NCI-H1930 (cell line): ENCODE results near the gene SMIM13.

Experiments
- DNase-seq, 2 experiments: peaks; one replicate each; lab custom pipeline; 2025; lab: John Stamatoyannopoulos, UW

The SMIM13 gene

DNA sequence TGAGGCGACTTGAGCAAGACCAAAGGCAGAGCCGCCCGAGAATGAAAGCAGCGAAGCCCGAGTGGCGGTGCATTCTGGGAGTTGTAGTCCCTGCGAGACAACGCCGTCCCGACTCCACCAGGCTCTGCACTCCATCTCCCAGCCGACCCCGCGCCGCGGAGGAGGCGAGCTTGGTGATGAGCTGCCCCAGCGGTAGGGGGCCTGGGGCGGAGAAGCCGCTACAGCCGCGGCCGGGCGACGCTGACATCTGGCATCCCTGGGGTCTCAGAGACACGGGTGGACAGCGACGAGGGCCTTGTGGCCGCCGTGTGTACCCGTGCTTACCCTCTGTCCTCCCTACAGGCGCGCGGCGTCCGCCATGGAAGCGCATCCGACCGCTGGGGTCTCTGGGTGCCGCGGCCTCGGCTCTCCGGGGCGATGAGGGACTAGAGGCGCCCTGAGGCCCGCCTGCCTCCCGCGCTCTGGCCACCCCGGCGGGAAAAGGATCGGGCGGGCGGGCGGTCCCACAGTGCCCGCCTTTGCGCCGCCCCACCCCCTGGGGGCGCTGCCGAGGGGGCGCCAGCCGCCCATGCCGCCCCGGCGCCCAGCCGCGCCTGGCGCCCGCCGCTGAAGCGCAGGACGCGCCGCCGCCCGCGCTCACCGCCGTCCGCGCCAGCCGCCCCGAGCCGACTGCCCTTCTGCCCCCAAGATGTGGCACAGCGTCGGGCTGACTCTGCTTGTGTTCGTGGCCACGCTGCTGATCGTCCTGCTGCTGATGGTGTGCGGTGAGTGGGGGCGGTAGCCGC is at the start of gene SMIM13:
Gene SMIM13 (plus strand): TSS at position 209 of the 785 bp plus-strand sequence. CDS start 480 bp downstream, at position 689.
- DNase-seq = peak; percentile 94 to 97

DNA sequence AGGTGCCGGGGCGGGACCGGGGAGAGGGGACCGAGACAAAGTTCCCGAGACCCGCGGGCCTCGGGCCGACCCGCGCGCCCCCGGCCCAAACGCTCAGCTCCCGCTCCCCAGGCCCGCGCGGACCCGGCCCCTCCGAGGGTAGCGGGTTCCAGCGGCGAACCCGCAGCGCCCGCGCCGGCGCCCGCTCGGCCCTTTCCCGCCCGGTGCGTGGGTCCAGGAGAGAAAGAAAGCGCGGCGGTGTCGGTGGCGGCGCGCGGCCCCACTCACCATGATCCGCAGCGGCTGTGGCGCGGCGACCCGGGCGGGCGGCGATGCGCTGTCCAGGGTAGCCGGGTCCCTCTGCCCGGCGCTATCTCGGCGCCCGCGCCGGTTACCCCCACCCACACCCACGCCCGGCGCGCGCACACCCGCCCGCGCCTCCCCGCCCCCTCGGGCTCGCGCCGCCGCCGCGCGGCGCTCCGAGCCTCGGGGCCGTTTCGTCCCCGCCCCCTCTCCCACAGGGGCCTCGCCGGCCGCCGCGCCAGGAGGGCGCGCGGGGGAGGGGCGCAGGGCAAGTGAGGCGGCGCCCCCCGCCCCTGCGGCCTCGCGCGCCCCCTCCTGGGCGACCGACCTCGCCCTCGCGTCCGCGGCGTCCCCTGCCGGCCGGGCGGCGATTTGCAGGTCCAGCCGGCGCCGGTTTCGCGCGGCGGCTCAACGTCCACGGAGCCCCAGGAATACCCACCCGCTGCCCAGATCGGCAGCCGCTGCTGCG is 49.5 kb upstream of the SMIM13 start, which contains the start of gene ELOVL2:
Gene ELOVL2 (minus strand): TSS at position 345 of the 751 bp plus-strand sequence. CDS start 75 bp downstream, at position 270.
- DNase-seq = peak; percentile 49 to 77

- no peak for DNase-seq
Measured at GRCh38 chr6:11044712-11045167, 48.9 kb upstream of the SMIM13 start.

- no peak for DNase-seq
Measured at GRCh38 chr6:11050731-11051130, 42.9 kb upstream of the SMIM13 start.

GRCh38 chr6:11053307-11053706 is 40.3 kb upstream of the SMIM13 start:
- DNase-seq = no peak

- no peak for DNase-seq
Measured at GRCh38 chr6:11054722-11055121, 38.9 kb upstream of the SMIM13 start.

DNA sequence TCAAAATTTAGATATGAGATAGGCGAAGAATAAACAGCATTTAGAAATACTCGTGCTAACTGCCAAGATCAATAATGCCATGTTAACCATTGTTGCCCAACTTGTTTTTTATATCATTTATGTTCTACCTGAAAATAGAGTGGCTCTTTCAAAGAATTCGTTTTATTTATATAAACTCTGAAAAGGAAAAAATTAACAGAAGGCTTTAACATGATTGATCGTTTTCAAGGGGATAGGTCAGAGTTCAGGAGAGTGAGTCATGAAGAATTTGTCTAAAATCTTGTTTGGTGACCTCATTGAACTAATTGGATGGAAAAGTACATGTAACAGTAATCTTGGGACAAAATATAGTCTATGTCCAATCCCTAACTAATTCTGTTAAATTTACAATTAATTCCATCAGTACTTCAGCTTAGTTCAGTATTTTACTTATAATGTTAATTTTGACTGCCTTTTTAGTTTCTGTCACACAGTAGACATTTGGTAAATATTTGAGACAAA is 38.5 kb upstream of the SMIM13 start:
- no peak for DNase-seq

- no peak for DNase-seq
Measured at GRCh38 chr6:11056871-11057270, 36.8 kb upstream of the SMIM13 start.

GRCh38 chr6:11058406-11058805 is 35.2 kb upstream of the SMIM13 start:
- DNase-seq = no peak

- DNase-seq = no peak
Measured at GRCh38 chr6:11062083-11062482, 31.6 kb upstream of the SMIM13 start.

- no peak for DNase-seq
Measured at GRCh38 chr6:11062715-11063114, 30.9 kb upstream of the SMIM13 start.

- DNase-seq = no peak
Measured at GRCh38 chr6:11064836-11065235, 28.8 kb upstream of the SMIM13 start.

DNA sequence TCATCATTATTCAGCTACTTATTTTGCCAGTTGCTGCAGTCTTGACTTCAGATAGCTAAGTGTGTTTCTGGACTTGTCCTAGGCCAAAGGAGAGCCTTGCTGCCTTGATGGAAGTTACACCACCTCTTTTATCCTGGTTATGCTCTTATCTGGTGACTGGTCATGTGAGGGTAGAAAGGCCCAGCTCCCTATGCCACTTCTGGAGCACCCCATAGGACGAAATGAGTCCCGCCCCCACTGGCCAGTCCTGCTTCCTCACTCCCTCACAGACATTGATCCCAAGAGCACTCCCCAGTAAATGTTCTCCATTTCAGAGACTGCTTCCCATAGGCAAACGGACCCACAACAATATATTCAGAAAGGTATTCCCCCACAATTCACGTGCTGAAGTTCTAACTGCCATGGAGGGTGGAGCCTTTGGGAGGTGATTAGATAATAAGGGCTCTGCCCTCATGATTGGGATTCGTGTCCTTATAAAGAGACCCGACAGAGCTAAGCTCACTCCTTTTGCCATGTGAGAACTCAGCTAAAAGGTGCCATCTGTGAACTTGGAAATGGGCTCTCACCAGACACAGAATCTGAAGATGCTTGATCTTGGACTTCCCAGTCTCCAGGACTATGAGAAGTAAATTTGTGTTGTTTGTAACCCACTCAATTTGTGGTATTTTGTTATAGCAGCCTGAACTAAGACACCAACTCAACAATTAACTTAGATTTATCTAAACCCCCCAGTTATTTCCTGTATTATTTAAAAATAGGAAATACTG is 28.0 kb upstream of the SMIM13 start:
- no peak for DNase-seq

- DNase-seq = no peak
Measured at GRCh38 chr6:11066505-11067347, 26.9 kb upstream of the SMIM13 start.

DNA sequence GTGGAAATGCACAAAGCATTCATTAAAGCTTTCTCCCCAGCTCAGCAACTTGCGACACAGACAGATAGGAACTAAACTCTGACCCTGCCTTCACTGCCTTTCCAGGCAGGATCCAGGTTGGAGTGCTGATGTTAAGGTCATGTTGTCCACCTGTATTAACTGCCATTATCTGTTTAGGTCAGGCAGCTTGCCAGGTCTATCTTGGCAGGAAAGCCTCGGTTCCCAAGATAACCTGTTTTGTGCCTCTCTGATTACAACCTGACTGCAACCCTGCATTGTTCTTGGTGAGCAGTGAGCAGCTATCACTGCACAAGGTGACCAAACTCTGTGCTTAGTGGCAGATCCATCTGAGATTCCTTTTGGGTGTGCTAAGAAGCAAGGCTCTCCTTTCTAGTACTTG is 26.3 kb upstream of the SMIM13 start:
- DNase-seq = no peak

DNA sequence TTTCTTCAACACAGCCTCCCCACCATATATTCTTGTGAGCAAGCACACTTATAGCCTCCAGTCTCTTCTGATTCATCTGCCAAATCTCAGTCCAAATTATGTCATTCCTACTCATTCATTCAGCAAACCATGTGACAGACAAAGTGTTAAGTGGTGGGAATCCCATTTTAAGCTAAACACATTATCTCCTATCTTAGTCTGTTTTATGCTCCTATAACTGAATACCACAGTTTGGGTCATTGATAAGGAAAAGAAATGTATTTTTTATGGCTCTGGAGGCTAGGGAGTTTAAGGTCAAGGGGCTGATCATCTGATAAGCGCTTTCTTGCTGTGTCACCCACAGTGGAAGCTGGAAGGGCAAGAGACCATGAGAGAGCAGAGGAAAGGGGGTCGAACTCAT is 23.9 kb upstream of the SMIM13 start:
- DNase-seq = no peak

DNA sequence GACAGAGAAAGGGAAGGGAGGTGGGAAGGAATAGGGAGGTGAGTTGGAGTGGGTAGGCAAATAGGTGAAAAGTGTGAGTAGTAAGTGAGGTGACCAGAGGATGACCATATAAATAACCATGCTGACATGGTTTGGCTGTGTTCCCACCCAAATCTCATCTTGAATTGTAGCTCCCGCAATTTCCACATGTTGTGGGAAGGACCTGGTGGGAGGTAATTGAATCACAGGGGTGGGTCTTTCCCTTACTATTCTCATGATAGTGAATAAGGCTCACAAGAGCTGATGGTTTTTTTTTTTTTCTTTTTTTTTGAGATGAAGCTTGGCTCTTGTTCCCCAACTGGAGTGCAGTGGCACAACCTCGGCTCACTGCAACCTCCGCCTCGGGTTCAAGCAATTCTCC is 21.5 kb upstream of the SMIM13 start:
- no peak for DNase-seq

DNA sequence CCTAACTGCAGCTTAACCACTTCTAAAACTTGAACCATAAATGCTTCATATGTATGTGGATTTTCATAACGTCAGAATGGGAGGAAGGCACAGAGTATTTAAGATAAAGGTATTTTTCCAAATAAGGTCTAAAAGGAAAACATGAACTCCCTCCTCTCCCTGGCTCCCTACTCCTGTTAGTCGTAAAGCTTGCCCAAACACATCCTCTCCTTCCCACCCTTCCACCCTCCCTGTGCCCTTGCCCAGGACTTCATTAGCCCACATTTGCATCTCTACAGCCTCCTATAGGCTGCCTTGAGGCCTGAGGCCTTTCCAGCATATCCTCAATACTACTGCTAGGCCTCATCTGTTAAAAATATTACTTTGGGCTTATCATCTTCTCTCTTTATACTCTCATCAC is 17.1 kb upstream of the SMIM13 start:
- DNase-seq = no peak

GRCh38 chr6:11078266-11078665 is 15.4 kb upstream of the SMIM13 start:
- no peak for DNase-seq

DNA sequence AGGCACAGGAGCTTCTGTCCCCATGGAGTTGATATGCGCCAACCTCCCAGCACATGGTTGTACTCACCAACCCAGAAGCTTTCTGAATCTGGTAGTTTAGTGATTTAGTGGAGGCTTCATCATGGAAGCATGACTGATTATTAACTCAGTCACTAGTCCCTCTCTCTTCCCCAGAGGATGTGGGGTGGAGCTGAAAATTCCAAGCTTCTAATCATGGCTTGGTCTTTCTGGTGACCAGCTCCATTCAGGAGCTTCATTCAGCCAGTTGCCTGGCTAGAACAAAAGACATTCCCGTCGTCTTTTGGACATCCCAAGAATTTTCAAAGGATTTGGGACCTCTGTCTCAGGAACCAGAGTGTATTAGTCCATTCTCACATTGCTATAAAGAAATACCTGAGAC is 13.3 kb upstream of the SMIM13 start:
- DNase-seq = no peak

- no peak for DNase-seq
Measured at GRCh38 chr6:11083491-11083890, 10.1 kb upstream of the SMIM13 start.
